Left ventricle myocardium inferior (tissue), 1 donor: ENCODE measurements around the gene ASTN2. TPM values are rescaled to one million over a fixed set of nuclear protein-coding genes. Genes with fewer than 3 reads are reported as not detected.

Experiments used
- DNase-seq: peaks from one replicate; pipeline ENCODE4 v3.0.0-alpha.2; 2020
- H3K27ac ChIP-seq: fragments of 200-600 bp; replicated peaks from 2 replicates; pipeline ENCODE4 v1.8.0; 2021
- H3K27me3 ChIP-seq: fragments of 200-600 bp; 2 replicates; pipeline ENCODE4 v1.8.0; 2021; ENCODE audit warnings: low read depth
- H3K36me3 ChIP-seq: fragments of 200-600 bp; 2 replicates; pipeline ENCODE4 v1.8.0; 2021
- H3K4me1 ChIP-seq: fragments of 200-600 bp; 2 replicates; pipeline ENCODE4 v1.8.0; 2021
- H3K4me3 ChIP-seq: fragments of 200-600 bp; 2 replicates; pipeline ENCODE4 v1.8.0; 2021; ENCODE audit warnings: mild to moderate bottlenecking, moderate library complexity
- H3K9me3 ChIP-seq: fragments of 200-600 bp; replicated peaks from 2 replicates; pipeline ENCODE4 v1.8.0; 2021
- CTCF ChIP-seq: fragments of 200-600 bp; IDR thresholded peaks from 2 replicates; pipeline ENCODE4 v1.8.0; 2021; ENCODE audit warnings: antibody characterized with exemption, mild to moderate bottlenecking, borderline replicate concordance
- intact Hi-C: fragments of 100-400 bp; cut with micrococcal nuclease; formaldehyde crosslinking; loops from one replicate; pipeline ENCODE4 v1.11.0; 2022
- total RNA-seq: library from RNA; stranded (reverse); fragmentation: NEBNext Ultra II Directional; extraction: Animal tissue kit (Norgen Biotek cat#: 25700); gene quantifications from one replicate; pipeline ENCODE4 v1.2.1, GENCODE V29; 2021
- donor health status: DM: no; HTN: yes; CAD: no; lungs with severe emphysema.

ASTN2 gene
- total RNA-seq, 1 donor from 2014 or later, result 6.1 TPM

GRCh38 chr9:116985596-116985995, 429.3 kb downstream of the ASTN2 start:
- H3K36me3 ChIP-seq, result no peaks in the 10 kb centered on the region
- no peak for TF ChIP-seq CTCF
- no peaks in the 10 kb centered on the region for H3K4me1 ChIP-seq
- no peak overlapping the region for H3K27ac ChIP-seq
- H3K27me3 ChIP-seq, result peaks cover 7% of the 10 kb centered on the region
- H3K4me3 ChIP-seq, result no peak overlapping the region
- no peak for DNase-seq
- no peaks in the 10 kb centered on the region for H3K9me3 ChIP-seq
- intact Hi-C loops, result no loop called here

DNA sequence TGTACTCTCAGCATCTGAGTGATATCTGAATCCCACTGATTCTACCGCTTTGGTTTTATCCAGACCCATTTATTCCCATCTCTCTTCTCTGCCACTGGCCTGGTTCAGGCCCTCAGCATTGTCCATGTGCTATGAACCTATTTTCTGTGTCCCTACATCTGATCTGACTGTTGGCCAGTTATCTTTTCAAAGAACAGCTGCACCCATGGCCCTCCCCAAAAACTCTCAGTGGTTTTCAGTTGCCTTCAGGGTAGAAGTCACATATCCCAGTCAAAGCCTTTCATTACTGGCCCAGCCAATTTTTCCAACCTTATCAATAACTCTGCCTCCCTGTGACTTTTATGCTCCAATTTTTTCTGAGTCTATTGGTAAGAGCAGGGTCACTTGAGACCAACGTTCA, 430.7 kb downstream of the ASTN2 start:
- Histone ChIP-seq H3K27me3 (peaks cover 9% of the 10 kb centered on the region), H3K36me3 (no peaks in the 10 kb centered on the region), H3K4me3 (no peak overlapping the region), H3K27ac (no peak overlapping the region), H3K9me3 (no peaks in the 10 kb centered on the region), H3K4me1 (no peaks in the 10 kb centered on the region)
- no peak for TF ChIP-seq CTCF
- DNase-seq, result no peak
- intact Hi-C loops, result no loop called here

GRCh38 chr9:116980582-116981120, 434.2 kb downstream of the ASTN2 start:
- intact Hi-C loops, result no loop called here
- Histone ChIP-seq H3K27me3 (peaks cover 13% of the 10 kb centered on the region), H3K4me3 (no peak overlapping the region), H3K36me3 (no peaks in the 10 kb centered on the region), H3K9me3 (no peaks in the 10 kb centered on the region), H3K27ac (no peak overlapping the region), H3K4me1 (no peaks in the 10 kb centered on the region)
- no peak for DNase-seq
- no peak for TF ChIP-seq CTCF

- peaks cover 11% of the 10 kb centered on the region for H3K27me3 ChIP-seq
- intact Hi-C loops, result no loop called here
- no peaks in the 10 kb centered on the region for H3K9me3 ChIP-seq
- H3K36me3 ChIP-seq, result no peaks in the 10 kb centered on the region
- TF ChIP-seq CTCF, result no peak
- DNase-seq, result no peak
- H3K4me3 ChIP-seq, result no peak overlapping the region
- no peak overlapping the region for H3K27ac ChIP-seq
- no peaks in the 10 kb centered on the region for H3K4me1 ChIP-seq
Observed at GRCh38 chr9:116979456-116979855, 435.4 kb downstream of the ASTN2 start.

DNA sequence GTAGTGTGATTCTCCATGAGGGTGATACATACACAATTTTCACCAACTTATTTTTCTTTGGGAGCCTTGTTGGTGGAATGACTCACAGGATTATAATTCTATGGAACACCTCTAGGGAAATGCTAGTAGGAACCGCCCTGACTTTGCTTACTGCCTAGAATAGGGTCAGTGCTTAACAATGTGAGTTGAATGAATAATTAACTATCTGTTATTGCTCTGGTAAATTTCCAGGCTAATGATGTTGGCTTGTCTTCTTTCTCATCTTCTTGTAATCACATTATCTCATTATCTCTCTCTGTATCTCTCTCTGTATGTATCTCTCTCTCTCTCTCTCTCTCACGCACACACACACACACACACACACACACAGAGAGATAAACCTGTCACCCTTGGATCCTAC, 436.7 kb downstream of the ASTN2 start:
- Histone ChIP-seq H3K9me3 (no peaks in the 10 kb centered on the region), H3K27me3 (peaks cover 6% of the 10 kb centered on the region), H3K4me1 (no peaks in the 10 kb centered on the region), H3K4me3 (no peak overlapping the region), H3K27ac (no peak overlapping the region), H3K36me3 (no peaks in the 10 kb centered on the region)
- DNase-seq, result no peak
- intact Hi-C loops, result no loop called here
- no peak for TF ChIP-seq CTCF

- Histone ChIP-seq H3K4me3 (no peak overlapping the region), H3K27me3 (peaks cover 6% of the 10 kb centered on the region), H3K9me3 (no peaks in the 10 kb centered on the region), H3K36me3 (no peaks in the 10 kb centered on the region), H3K4me1 (no peaks in the 10 kb centered on the region), H3K27ac (no peak overlapping the region)
- intact Hi-C loops, result no loop called here
- no peak for DNase-seq
- TF ChIP-seq CTCF, result no peak
Observed at GRCh38 chr9:116975126-116975525, 439.7 kb downstream of the ASTN2 start.
